ENCODE results near the gene DOCK8.

DNA sequence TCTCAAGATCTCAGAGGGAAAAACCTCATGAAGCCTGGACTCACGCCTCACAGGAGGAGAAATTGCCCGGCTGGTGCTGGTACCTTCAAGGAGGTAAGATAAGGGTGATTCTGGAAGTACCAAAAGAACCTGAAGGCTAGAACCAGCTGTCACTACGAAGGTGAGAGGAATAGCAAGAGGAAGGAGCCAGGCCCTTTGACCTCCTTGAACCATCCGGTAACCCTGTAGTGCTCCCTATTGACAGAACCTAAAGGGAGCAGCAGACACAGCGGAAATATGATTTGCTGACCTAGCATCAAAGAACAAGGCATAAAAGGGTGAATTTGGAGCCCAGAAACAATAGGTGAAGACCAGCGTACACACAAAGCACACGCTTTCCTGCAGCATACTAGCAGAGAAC lies 92.2 kb downstream of the DOCK8 start:
- TF ChIP-seq, protein P1, sequence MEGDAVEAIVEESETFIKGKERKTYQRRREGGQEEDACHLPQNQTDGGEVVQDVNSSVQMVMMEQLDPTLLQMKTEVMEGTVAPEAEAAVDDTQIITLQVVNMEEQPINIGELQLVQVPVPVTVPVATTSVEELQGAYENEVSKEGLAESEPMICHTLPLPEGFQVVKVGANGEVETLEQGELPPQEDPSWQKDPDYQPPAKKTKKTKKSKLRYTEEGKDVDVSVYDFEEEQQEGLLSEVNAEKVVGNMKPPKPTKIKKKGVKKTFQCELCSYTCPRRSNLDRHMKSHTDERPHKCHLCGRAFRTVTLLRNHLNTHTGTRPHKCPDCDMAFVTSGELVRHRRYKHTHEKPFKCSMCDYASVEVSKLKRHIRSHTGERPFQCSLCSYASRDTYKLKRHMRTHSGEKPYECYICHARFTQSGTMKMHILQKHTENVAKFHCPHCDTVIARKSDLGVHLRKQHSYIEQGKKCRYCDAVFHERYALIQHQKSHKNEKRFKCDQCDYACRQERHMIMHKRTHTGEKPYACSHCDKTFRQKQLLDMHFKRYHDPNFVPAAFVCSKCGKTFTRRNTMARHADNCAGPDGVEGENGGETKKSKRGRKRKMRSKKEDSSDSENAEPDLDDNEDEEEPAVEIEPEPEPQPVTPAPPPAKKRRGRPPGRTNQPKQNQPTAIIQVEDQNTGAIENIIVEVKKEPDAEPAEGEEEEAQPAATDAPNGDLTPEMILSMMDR (IDR thresholded peaks at IDR 0.05), result peak in 5 of 7 experiments; percentile 12 to 44 (median 37)
- no peak for TF ChIP-seq POLR2A (IDR thresholded peaks at IDR 0.05)
